ENCODE results near the gene SSR1. TPM values are rescaled to one million over a fixed set of nuclear protein-coding genes. Genes with fewer than 3 reads are reported as not detected.

Gene SSR1
- total RNA-seq, 1 donor from 2014 or later = 289 TPM

DNA sequence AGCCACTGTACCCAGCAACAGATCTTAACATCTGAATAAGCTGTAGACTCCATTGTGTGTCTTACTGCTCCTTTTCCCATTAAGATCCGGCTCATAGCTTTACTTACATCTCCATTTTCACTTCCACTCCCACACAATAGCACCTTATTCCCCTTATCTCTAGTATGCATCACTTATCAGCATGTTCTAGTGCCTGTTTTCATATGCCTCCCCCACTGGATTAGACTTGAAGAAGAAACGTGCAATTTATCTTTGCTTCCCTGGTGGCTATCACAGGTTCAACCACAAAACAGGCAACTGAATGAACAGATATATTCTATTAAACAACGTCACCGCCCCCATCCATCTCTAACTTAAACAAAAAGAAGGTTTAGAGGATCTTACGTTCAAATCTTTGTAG is 12.1 kb downstream of the SSR1 start:
- Histone ChIP-seq H3K4me1 (ENCODE audit: insufficient read depth, low read length) (no peaks in the 10 kb centered on the region), H4K20me1 (ENCODE audit: insufficient read depth, low read length) (peaks cover 72% of the 10 kb centered on the region), H3K27ac (ENCODE audit: low read depth, low read length) (no peak overlapping the region), H3K9ac (ENCODE audit: low read length) (no peak overlapping the region), H2AFZ (ENCODE audit: low read depth, low read length) (no peak overlapping the region), H3K4me3 (ENCODE audit: insufficient read depth, low read depth, low read length) (no peak overlapping the region), H3K4me2 (ENCODE audit: low read length) (no peak overlapping the region), H3K36me3 (ENCODE audit: insufficient read depth, low read length) (peaks cover 66% of the 10 kb centered on the region), H3K79me2 (ENCODE audit: insufficient read depth, low read length) (peaks cover 69% of the 10 kb centered on the region), H3K27me3 (ENCODE audit: insufficient read depth, low read length) (no peaks in the 10 kb centered on the region), H3K9me3 (ENCODE audit: insufficient read depth, low read depth, low read length) (no peaks in the 10 kb centered on the region)
- no peak for FAIRE-seq
- peaks cover 11% of the 10 kb centered on the region for H3K36me3 Mint-ChIP-seq (ENCODE audit: low read depth, unreplicated experiment)
- no peak for DNase-seq (ENCODE audit: low read depth)
- H3K4me1 Mint-ChIP-seq (ENCODE audit: low read depth, unreplicated experiment) = no peaks in the 10 kb centered on the region
- no peaks in the 10 kb centered on the region for H3K9me3 Mint-ChIP-seq (ENCODE audit: unreplicated experiment)
- no peak overlapping the region for H3K27ac Mint-ChIP-seq (ENCODE audit: unreplicated experiment)
- H3K4me3 Mint-ChIP-seq (ENCODE audit: unreplicated experiment) = no peak overlapping the region
- H3K27me3 Mint-ChIP-seq (ENCODE audit: low read depth, unreplicated experiment) = no peaks in the 10 kb centered on the region
- TF ChIP-seq EZH2 (IDR thresholded peaks at IDR 0.05; ENCODE audit: insufficient read depth, low read length) = no peak
- TF ChIP-seq, protein P1, sequence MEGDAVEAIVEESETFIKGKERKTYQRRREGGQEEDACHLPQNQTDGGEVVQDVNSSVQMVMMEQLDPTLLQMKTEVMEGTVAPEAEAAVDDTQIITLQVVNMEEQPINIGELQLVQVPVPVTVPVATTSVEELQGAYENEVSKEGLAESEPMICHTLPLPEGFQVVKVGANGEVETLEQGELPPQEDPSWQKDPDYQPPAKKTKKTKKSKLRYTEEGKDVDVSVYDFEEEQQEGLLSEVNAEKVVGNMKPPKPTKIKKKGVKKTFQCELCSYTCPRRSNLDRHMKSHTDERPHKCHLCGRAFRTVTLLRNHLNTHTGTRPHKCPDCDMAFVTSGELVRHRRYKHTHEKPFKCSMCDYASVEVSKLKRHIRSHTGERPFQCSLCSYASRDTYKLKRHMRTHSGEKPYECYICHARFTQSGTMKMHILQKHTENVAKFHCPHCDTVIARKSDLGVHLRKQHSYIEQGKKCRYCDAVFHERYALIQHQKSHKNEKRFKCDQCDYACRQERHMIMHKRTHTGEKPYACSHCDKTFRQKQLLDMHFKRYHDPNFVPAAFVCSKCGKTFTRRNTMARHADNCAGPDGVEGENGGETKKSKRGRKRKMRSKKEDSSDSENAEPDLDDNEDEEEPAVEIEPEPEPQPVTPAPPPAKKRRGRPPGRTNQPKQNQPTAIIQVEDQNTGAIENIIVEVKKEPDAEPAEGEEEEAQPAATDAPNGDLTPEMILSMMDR (IDR thresholded peaks at IDR 0.05; ENCODE audit: insufficient read depth, low read depth, low read length) = no peak

DNA sequence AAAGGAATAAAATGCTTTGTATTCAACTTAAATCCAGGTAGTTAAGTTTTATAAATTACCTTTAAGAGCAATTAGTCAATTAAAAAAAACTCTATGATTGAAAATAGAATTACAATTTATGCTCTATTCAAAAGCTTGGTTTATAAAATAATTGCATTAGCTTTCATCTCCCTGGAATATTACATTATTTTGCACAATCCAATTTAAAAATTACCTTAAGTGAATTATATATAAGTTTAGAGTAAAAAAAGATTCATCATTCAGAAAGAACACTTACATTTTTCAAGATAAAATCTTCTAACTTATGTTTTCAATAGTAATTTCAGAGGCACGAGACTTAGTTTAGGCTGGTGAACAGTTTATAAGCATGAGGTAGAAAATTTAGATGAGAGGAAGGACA is 14.9 kb downstream of the SSR1 start:
- Histone ChIP-seq H3K9ac (ENCODE audit: low read length) (no peak overlapping the region), H3K27ac (ENCODE audit: low read depth, low read length) (no peak overlapping the region), H3K79me2 (ENCODE audit: insufficient read depth, low read length) (peaks cover 46% of the 10 kb centered on the region), H3K4me2 (ENCODE audit: low read length) (no peak overlapping the region), H3K4me1 (ENCODE audit: insufficient read depth, low read length) (no peaks in the 10 kb centered on the region), H3K36me3 (ENCODE audit: insufficient read depth, low read length) (peaks cover 63% of the 10 kb centered on the region), H3K27me3 (ENCODE audit: insufficient read depth, low read length) (no peaks in the 10 kb centered on the region), H2AFZ (ENCODE audit: low read depth, low read length) (no peak overlapping the region), H3K4me3 (ENCODE audit: insufficient read depth, low read depth, low read length) (no peak overlapping the region), H3K9me3 (ENCODE audit: insufficient read depth, low read depth, low read length) (no peaks in the 10 kb centered on the region), H4K20me1 (ENCODE audit: insufficient read depth, low read length) (peaks cover 56% of the 10 kb centered on the region)
- peaks cover 10% of the 10 kb centered on the region for H3K36me3 Mint-ChIP-seq (ENCODE audit: low read depth, unreplicated experiment)
- no peak for FAIRE-seq
- no peaks in the 10 kb centered on the region for H3K4me1 Mint-ChIP-seq (ENCODE audit: low read depth, unreplicated experiment)
- no peak for TF ChIP-seq EZH2 (IDR thresholded peaks at IDR 0.05; ENCODE audit: insufficient read depth, low read length)
- TF ChIP-seq, protein P1 (IDR thresholded peaks at IDR 0.05; ENCODE audit: insufficient read depth, low read depth, low read length) = no peak
- DNase-seq (ENCODE audit: low read depth) = no peak
- H3K9me3 Mint-ChIP-seq (ENCODE audit: unreplicated experiment) = no peaks in the 10 kb centered on the region
- no peaks in the 10 kb centered on the region for H3K27me3 Mint-ChIP-seq (ENCODE audit: low read depth, unreplicated experiment)
- no peak overlapping the region for H3K4me3 Mint-ChIP-seq (ENCODE audit: unreplicated experiment)
- no peak overlapping the region for H3K27ac Mint-ChIP-seq (ENCODE audit: unreplicated experiment)

DNA sequence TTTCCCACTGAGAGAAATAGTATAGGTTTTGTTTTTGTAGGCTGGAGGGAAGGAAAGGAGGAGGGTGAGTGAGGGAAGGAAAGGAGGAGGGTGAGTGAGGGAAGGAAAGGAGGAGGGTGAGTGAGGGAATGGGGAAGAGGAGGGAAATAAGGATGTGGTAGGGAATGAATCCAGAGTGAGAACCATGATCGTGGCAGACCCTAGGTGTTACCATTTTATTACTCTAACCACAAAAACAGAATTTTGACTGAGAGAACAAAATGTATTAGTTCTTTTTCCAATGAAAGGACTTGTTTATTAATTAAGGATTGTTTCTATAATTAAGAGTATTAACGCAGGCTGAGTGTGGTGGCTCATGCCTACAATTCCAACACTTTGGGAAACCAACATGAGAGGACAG is 16.4 kb downstream of the SSR1 start:
- H3K27ac Mint-ChIP-seq (ENCODE audit: unreplicated experiment) = no peak overlapping the region
- H3K4me1 ChIP-seq (ENCODE audit: insufficient read depth, low read length) = no peaks in the 10 kb centered on the region
- no peak overlapping the region for H3K9ac ChIP-seq (ENCODE audit: low read length)
- no peaks in the 10 kb centered on the region for H3K27me3 Mint-ChIP-seq (ENCODE audit: low read depth, unreplicated experiment)
- H3K9me3 ChIP-seq (ENCODE audit: insufficient read depth, low read depth, low read length) = no peaks in the 10 kb centered on the region
- no peaks in the 10 kb centered on the region for H3K9me3 Mint-ChIP-seq (ENCODE audit: unreplicated experiment)
- H3K27me3 ChIP-seq (ENCODE audit: insufficient read depth, low read length) = no peaks in the 10 kb centered on the region
- no peak overlapping the region for H2AFZ ChIP-seq (ENCODE audit: low read depth, low read length)
- FAIRE-seq = no peak
- H3K27ac ChIP-seq (ENCODE audit: low read depth, low read length) = no peak overlapping the region
- no peak for DNase-seq (ENCODE audit: low read depth)
- no peak overlapping the region for H3K4me3 ChIP-seq (ENCODE audit: insufficient read depth, low read depth, low read length)
- H3K4me1 Mint-ChIP-seq (ENCODE audit: low read depth, unreplicated experiment) = no peaks in the 10 kb centered on the region
- peaks cover 8% of the 10 kb centered on the region for H3K36me3 Mint-ChIP-seq (ENCODE audit: low read depth, unreplicated experiment)
- H4K20me1 ChIP-seq (ENCODE audit: insufficient read depth, low read length) = peaks cover 55% of the 10 kb centered on the region
- H3K4me2 ChIP-seq (ENCODE audit: low read length) = no peak overlapping the region
- peaks cover 71% of the 10 kb centered on the region for H3K36me3 ChIP-seq (ENCODE audit: insufficient read depth, low read length)
- H3K4me3 Mint-ChIP-seq (ENCODE audit: unreplicated experiment) = no peak overlapping the region
- TF ChIP-seq, protein P1 (IDR thresholded peaks at IDR 0.05; ENCODE audit: insufficient read depth, low read depth, low read length) = no peak
- TF ChIP-seq EZH2 (IDR thresholded peaks at IDR 0.05; ENCODE audit: insufficient read depth, low read length) = no peak
- peaks cover 44% of the 10 kb centered on the region for H3K79me2 ChIP-seq (ENCODE audit: insufficient read depth, low read length)

Measured in astrocyte (in vitro differentiated cells and primary cell).